Measurements from ENCODE around the gene NFAM1.

NFAM1 gene

GRCh38 chr22:42383851-42384417, 48.3 kb downstream of the NFAM1 start:
- TF ChIP-seq CTCF (IDR thresholded peaks at IDR 0.05): no peak

DNA sequence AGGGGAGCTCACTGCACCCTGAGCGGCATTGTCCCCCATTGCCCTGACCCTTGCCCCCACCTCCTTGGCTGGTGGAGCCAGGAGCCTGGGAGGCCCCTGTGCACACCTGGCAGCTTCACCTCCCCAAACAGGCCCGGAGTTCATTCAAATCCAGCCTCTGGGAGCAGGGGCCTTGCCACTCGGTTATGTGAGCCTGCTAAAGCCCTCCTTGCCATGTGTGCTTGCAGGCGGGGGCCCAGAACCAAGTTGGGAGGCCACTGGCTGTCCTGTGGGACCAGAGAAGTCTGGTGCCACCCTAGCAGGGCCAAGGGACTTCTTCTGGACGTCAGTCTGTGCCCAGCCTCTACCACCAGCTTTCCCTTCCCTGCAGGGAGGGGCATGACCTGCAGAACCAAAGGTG, 48.9 kb downstream of the NFAM1 start:
- TF ChIP-seq CTCF (IDR thresholded peaks at IDR 0.05): no peak

GRCh38 chr22:42380769-42381551, 51.2 kb downstream of the NFAM1 start:
- no peak for TF ChIP-seq CTCF (IDR thresholded peaks at IDR 0.05)

DNA sequence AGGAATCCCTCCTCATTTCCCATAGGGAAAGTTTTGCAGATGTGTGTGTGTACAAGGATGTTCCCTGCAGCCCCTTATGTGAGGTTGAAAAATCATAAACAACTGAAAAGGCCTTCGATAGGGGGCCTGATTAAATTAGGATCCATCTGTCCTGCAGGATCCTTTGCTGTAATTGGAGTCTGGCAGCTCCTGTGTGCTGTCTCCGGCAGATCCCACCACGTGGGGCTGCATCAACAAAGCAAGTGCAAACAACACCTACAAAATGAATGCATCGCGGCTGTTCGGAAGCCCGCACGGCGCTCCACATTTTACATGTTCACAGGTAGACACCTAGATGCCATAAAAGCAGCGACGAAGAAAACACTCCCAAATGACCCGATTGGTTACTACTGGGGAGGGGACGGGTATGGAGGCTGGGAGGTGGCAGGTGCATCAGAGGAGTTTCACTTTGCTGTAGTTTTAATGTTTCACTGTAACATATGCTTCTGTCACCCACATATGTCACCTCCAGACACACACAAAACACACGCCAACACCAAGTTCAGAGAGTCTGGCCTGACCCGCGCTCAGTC, 52.2 kb downstream of the NFAM1 start:
- TF ChIP-seq CTCF (IDR thresholded peaks at IDR 0.05): no peak

- no peak for TF ChIP-seq CTCF (IDR thresholded peaks at IDR 0.05)
Observed at GRCh38 chr22:42376711-42377554, 55.3 kb downstream of the NFAM1 start.

- no peak for TF ChIP-seq CTCF (IDR thresholded peaks at IDR 0.05)
Observed at GRCh38 chr22:42375982-42376381, 56.2 kb downstream of the NFAM1 start.

DNA sequence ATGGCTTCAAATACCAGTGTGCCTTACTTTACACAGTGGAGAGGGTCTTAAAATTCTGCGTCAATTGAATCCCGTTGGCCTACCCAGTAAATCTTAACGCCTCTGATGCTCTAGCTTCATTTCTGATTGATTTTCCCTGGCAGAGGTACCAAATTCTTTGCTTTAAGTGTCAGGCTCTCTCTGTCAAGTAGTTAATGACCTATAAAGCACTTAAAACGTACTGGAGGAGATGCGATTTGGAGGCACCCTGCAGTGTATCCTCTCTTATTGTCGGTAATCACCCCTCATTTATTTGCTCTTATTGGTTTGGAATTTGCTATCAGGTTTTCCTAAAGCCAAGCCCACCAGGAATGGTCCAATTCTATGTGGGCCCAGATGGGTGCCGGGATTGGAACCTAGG, 59.2 kb downstream of the NFAM1 start:
- no peak for TF ChIP-seq CTCF (IDR thresholded peaks at IDR 0.05)

Measured in LNCAP (cell line).